ENCODE results near the gene CYP26B1. TPM values are rescaled to one million over a fixed set of nuclear protein-coding genes. Genes with fewer than 3 reads are reported as not detected.

CYP26B1 gene
- total and polyA plus RNA-seq, 2 donors (not counting 3 experiments of a cell fraction or from before 2014, with no cell fraction given): 0.30 to 1.1 TPM

DNA sequence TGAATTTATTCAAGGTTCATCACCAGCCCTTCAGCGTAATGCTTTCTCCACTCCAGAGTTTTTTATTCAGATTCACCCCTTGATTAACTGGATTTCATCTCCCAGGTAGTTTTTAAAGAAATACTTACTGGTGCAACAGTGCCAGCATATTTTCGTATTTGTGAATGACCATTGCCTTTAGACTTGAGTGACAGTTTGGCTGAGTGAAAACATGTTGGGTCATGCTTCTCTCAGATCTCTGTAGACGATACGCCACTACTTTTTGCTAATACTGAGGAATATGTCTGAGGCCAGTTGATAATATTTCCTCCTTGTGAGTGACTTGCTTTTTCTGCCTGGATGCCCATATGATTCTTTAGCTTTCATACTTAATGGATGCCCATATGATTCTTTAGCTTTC lies 51.5 kb downstream of the CYP26B1 start:
- FAIRE-seq (no peak), DNase-seq (ENCODE audit: low read depth, low spot score) (no peak)
- Histone ChIP-seq H3K27ac (ENCODE audit: insufficient read depth, low read depth, low read length) (no peak overlapping the region), H3K9me1 (replicated peaks; ENCODE audit: control insufficient read depth, extremely low read depth, insufficient read depth, low read length) (no peaks in the 10 kb centered on the region), H3K9me3 (replicated peaks; ENCODE audit: control insufficient read depth, insufficient read depth, low read length) (no peaks in the 10 kb centered on the region), H3K27me3 (ENCODE audit: control insufficient read depth in 2 of 2, insufficient read depth in 2 of 2, low read length in 2 of 2) (peaks cover 4 to 17% of the 10 kb centered on the region in 2 experiments), H3K9ac (replicated peaks; ENCODE audit: extremely low read depth, insufficient read depth, low read length) (no peak overlapping the region), H3K4me1 (ENCODE audit: control insufficient read depth, extremely low read depth, insufficient read depth, low read length) (no peaks in the 10 kb centered on the region), H3K36me3 (ENCODE audit: control insufficient read depth in 2 of 2, extremely low read depth in 1 of 2, insufficient read depth in 2 of 2, low read length in 2 of 2) (no peaks in the 10 kb centered on the region), H4K20me1 (replicated peaks; ENCODE audit: control insufficient read depth, extremely low read depth, insufficient read depth, low read length) (no peaks in the 10 kb centered on the region), H2AFZ (ENCODE audit: low read depth, low read length) (no peak overlapping the region), H3K4me3 (replicated peaks in 1 of 3; ENCODE audit: insufficient read depth in 1 of 3, low read depth in 1 of 3, low read length in 3 of 3) (no peak overlapping the region), H3K4me2 (ENCODE audit: insufficient read depth, low read length) (no peak overlapping the region), H3K79me2 (ENCODE audit: control insufficient read depth, insufficient read depth, low read length) (no peaks in the 10 kb centered on the region)
- intact Hi-C loops (cut with micrococcal nuclease): no loop called here
- ChIA-PET POLR2A (no interaction called here), CTCF (interaction anchor here (0.9 kb wide), 1 partner anchor 483 kb away, joined by 3 read pairs; no protein-coding TSS in a partner anchor)
- no TSS peak for BruUV-seq (replicated peaks)
- no peak for TF ChIP-seq POLR2AphosphoS5 (IDR thresholded peaks at IDR 0.05; ENCODE audit: insufficient read depth, low read depth, low read length)
- TF ChIP-seq EZH2 (IDR thresholded peaks at IDR 0.05; ENCODE audit: borderline replicate concordance, low read depth, low read length, severe bottlenecking): no peak
- TF ChIP-seq, protein P1, sequence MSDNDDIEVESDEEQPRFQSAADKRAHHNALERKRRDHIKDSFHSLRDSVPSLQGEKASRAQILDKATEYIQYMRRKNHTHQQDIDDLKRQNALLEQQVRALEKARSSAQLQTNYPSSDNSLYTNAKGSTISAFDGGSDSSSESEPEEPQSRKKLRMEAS (IDR thresholded peaks at IDR 0.05; ENCODE audit: insufficient read depth, insufficient read length): no peak
- TF ChIP-seq JUN (IDR thresholded peaks at IDR 0.05; ENCODE audit: borderline replicate concordance, insufficient read depth, insufficient read length, low read depth): no peak
- TF ChIP-seq, protein P2, sequence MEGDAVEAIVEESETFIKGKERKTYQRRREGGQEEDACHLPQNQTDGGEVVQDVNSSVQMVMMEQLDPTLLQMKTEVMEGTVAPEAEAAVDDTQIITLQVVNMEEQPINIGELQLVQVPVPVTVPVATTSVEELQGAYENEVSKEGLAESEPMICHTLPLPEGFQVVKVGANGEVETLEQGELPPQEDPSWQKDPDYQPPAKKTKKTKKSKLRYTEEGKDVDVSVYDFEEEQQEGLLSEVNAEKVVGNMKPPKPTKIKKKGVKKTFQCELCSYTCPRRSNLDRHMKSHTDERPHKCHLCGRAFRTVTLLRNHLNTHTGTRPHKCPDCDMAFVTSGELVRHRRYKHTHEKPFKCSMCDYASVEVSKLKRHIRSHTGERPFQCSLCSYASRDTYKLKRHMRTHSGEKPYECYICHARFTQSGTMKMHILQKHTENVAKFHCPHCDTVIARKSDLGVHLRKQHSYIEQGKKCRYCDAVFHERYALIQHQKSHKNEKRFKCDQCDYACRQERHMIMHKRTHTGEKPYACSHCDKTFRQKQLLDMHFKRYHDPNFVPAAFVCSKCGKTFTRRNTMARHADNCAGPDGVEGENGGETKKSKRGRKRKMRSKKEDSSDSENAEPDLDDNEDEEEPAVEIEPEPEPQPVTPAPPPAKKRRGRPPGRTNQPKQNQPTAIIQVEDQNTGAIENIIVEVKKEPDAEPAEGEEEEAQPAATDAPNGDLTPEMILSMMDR (IDR thresholded peaks at IDR 0.05; ENCODE audit: extremely low read depth in 1 of 2, insufficient read depth in 1 of 2, low read depth in 1 of 2, low read length in 2 of 2): no peak
- no peak for TF ChIP-seq POLR2A (IDR thresholded peaks at IDR 0.05; ENCODE audit: low read depth, low read length)
- no peak for TF ChIP-seq MYC (IDR thresholded peaks at IDR 0.05; ENCODE audit: low read depth, low read length)
- TF ChIP-seq FOS (IDR thresholded peaks at IDR 0.05; ENCODE audit: borderline replicate concordance, insufficient read depth, low read length): no peak
- TF ChIP-seq GATA2 (IDR thresholded peaks at IDR 0.05; ENCODE audit: insufficient read depth, insufficient read length, low read depth, low read length): no peak
- dilution Hi-C loops (cut with MboI; ENCODE audit: extremely low pct_ligation_motif_present, low sequenced_read_pairs): no loop called here
